NT2/D1 (cell line): Measurements from ENCODE around the gene NSMCE1.

Source experiments
- DNase-seq: peaks from one replicate; pipeline ENCODE4 v3.0.0-alpha.2; 2011; ENCODE audit warnings: low read depth, low spot score
- H3K27me3 ChIP-seq: 2 replicates; pipeline ENCODE4 v1.6.0; 2011; ENCODE audit warnings: mild to moderate bottlenecking; ENCODE audit not compliant: insufficient read length, insufficient read depth
- H3K36me3 ChIP-seq: 2 replicates; pipeline ENCODE4 v1.6.1; 2011; ENCODE audit warnings: mild to moderate bottlenecking, low read length, mixed read lengths; ENCODE audit not compliant: insufficient read depth, insufficient read length
- H3K4me1 ChIP-seq: 2 replicates; pipeline ENCODE4 v1.5.1; 2011; ENCODE audit not compliant: insufficient read depth, insufficient read length
- H3K4me3 ChIP-seq: 2 replicates; pipeline ENCODE4 v1.5.1; 2011; ENCODE audit warnings: low read depth; ENCODE audit not compliant: insufficient read length
- H3K9ac ChIP-seq: 2 replicates; pipeline ENCODE4 v1.6.0; 2011; ENCODE audit warnings: low read depth; ENCODE audit not compliant: insufficient read length
- H3K9me3 ChIP-seq: 2 replicates; pipeline ENCODE4 v1.5.1; 2011; ENCODE audit warnings: mild to moderate bottlenecking, low read length; ENCODE audit not compliant: insufficient read depth
- SUZ12 ChIP-seq: IDR thresholded peaks from 2 replicates; pipeline ENCODE4 v1.6.1; 2011; ENCODE audit not compliant: insufficient read length, insufficient read depth; ENCODE audit errors: extremely low read depth
- YY1 ChIP-seq: IDR thresholded peaks from 2 replicates; pipeline ENCODE4 v1.6.1; 2011; ENCODE audit not compliant: insufficient read length, insufficient read depth
- ZNF274 ChIP-seq: IDR thresholded peaks from 2 replicates; pipeline ENCODE4 v1.6.1; 2011; ENCODE audit warnings: mild to moderate bottlenecking, low read depth, low read length

Gene NSMCE1, protein sequence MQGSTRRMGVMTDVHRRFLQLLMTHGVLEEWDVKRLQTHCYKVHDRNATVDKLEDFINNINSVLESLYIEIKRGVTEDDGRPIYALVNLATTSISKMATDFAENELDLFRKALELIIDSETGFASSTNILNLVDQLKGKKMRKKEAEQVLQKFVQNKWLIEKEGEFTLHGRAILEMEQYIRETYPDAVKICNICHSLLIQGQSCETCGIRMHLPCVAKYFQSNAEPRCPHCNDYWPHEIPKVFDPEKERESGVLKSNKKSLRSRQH

DNA sequence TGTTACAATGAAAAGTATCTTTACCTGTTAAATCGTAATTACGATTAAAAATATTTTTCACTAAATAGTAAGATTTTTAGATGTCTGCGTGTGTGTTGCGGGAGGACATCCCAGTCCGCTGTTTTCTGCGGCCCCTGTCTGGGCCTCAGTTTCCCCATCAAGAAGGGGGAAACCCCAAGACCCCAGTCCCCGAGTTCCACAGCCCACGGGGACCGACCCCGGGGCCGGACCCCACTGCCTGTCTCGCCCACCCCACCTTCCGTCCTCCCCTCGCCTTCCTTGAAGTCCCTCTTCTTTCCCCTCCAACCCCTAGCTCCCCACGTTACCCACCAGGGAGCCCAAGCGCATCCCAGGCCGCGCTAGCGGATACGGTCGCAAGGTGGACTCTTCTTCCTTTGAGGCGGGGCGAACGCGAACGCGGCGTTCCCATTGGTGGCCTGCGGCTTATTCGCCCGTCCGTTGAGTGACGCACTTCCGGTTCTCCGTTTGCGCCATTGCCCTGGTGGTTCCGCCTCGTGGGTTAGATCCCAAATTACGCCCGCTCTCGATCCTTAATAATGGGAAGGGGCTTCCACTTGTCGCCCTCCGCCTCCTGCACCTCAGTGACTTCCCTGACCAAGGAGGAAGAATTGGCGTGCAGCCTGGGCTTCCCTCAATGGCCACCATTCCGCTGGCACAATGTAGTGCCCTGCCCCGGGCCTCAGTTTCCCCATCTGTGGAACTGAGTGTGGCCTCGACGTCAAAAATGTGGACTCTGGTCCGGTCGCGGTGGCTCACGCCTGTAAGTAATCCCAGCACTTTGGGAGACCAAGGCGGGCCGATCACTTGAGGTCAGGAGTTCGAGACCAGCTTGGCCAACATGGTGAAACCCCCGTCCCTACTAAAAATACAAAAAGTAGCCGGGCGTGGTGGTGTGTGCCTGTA lies at the start of gene NSMCE1:
NSMCE1 (minus strand) TSS at position 397 of the 924 bp plus-strand sequence. CDS start 11,202 bp downstream, outside the sequence.
- no peaks in the 10 kb centered on the region for H3K27me3 ChIP-seq
- H3K9ac ChIP-seq = peak within 1 kb of the TSS; percentile 97
- TF ChIP-seq ZNF274 = no peak
- peak; percentile 38 for TF ChIP-seq YY1
- H3K4me1 ChIP-seq = no peaks in the 10 kb centered on the region
- DNase-seq = peak; percentile 94
- H3K4me3 ChIP-seq = peak within 1 kb of the TSS; percentile 92
- no peaks in the 10 kb centered on the region for H3K36me3 ChIP-seq
- H3K9me3 ChIP-seq = no peaks in the 10 kb centered on the region

DNA sequence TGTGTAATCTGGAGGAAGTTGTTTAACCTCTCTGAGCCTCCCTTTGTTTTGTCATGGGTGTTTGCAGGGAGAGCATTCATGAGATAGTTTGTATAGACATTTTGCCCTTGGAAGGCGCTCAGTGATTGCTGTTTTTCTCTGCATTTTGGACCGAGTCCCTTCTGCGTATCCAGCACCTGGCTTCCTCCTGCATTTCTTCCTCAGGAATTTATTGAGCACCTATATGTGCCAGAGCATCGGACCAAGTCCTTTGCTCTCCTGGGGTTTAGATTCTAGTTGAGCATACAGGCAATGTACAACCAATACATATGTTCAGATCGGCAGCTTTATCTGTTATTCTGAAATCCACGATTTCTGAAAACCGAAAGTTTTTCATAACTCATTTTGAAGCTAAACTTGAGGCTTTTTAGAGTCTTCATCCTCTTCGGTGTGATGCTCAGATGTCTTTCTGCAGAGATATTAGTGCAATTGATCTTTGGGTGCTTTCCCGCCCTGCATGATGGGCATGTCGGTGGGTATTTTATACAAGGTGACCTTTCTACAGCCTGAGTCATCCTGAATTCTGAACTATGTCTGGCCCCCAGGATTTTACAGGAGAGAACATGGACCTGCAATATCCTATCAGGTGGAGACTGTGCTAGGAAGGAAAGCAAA lies 49.3 kb upstream of the NSMCE1 start:
- peaks cover 11% of the 10 kb centered on the region for H3K27me3 ChIP-seq
- H3K9me3 ChIP-seq = no peaks in the 10 kb centered on the region
- peaks cover 13% of the 10 kb centered on the region for H3K36me3 ChIP-seq
- H3K9ac ChIP-seq = no peak overlapping the region
- no peak overlapping the region for H3K4me3 ChIP-seq
- TF ChIP-seq YY1 (no peak), ZNF274 (no peak), SUZ12 (no peak)
- DNase-seq = no peak
- H3K4me1 ChIP-seq = peaks cover 16% of the 10 kb centered on the region

DNA sequence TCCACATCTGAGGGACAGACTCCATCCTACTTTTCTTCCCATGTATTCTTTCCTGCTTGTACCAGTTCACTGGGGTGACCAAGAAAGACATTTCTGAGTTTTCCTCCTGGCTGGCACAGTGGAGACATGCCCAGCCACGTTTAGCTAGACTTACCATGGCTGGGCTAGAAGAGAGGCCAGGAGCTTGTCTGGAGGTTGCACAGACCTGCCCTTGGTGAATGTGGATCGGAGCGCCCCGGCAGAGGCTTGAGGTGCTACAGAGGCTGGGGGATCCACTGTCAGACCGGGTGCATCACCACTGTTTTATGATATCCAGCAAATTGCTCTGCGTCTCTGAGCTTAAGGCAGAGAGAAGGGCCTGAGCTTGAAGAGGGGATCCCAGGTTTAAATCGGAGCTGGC lies 48.7 kb upstream of the NSMCE1 start:
- TF ChIP-seq YY1 (no peak), ZNF274 (no peak), SUZ12 (no peak)
- Histone ChIP-seq H3K4me3 (no peak overlapping the region), H3K4me1 (peaks cover 17% of the 10 kb centered on the region), H3K9ac (peak overlapping the region; percentile 17), H3K27me3 (peaks cover 11% of the 10 kb centered on the region), H3K36me3 (peaks cover 13% of the 10 kb centered on the region), H3K9me3 (no peaks in the 10 kb centered on the region)
- no peak for DNase-seq

DNA sequence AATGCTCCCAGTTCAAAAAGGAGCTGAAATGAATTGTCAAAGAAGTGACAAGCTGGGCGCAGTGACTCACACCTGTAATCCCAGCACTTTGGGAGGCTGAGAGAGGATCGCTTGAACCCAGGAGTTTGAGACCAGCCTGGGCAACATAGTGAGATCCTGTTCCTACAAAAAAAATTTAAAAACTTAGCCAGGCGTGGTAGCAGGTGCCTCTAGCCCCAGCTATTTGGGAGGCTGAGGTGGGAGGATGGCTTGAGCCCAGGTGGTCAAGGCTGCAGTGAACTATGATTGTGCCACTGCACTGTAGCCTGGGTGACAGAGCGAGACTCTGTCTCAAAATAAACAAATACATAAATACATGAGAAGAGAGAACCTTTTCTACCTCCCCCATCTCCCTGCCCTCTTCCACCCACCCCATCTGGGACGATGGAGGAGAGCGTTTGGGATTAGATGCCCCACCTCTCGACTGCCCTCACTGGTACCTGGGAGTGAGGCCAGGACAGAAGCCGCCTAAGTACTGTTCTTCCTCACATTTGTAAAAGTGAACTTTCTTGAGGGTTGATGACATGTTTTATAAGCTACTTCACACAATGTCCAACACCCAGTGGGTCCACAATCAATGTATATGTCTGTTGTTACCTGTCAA lies 47.6 kb upstream of the NSMCE1 start:
- TF ChIP-seq SUZ12 (no peak), ZNF274 (no peak), YY1 (no peak)
- DNase-seq = no peak
- Histone ChIP-seq H3K9me3 (no peaks in the 10 kb centered on the region), H3K36me3 (peaks cover 13% of the 10 kb centered on the region), H3K4me1 (peaks cover 17% of the 10 kb centered on the region), H3K27me3 (peaks cover 11% of the 10 kb centered on the region), H3K9ac (no peak overlapping the region), H3K4me3 (no peak overlapping the region)

DNA sequence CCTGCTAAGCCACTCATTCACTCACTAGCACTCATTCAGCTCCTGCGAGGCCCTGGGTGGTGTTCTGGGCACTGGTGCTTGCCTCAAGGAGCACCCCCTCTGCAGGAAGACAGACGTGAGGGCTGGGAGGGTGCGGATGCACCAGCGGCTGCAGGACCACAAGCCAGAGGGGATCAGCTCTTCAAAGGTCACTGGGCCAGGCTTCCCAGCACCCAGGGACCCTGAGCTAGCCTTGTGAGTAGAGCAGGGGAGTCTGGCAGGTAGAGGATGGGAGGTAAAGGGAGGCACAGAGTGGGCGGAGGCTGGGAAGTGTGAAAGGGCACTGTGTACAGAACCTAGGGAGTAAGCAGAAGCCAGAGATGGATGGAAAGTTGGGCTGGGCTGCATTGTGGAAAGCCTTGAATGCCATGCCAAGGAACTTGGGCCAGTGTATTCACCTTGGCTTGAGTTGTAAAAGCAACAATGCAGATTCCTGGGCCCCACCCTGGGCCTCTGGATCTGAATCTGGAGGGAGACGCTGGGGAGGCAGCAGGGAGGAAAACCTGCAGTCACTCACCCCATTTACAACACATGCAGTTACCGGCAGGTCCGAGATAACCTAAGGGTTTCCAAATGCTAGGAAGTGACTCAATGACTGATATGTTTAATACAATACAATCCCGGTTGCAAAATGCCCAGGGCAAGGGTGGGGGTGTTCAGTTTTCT lies 46.9 kb upstream of the NSMCE1 start:
- Histone ChIP-seq H3K9ac (no peak overlapping the region), H3K27me3 (peaks cover 11% of the 10 kb centered on the region), H3K9me3 (no peaks in the 10 kb centered on the region), H3K4me3 (no peak overlapping the region), H3K36me3 (peaks cover 13% of the 10 kb centered on the region), H3K4me1 (peaks cover 17% of the 10 kb centered on the region)
- no peak for TF ChIP-seq ZNF274
- no peak for TF ChIP-seq YY1
- no peak for TF ChIP-seq SUZ12
- no peak for DNase-seq

DNA sequence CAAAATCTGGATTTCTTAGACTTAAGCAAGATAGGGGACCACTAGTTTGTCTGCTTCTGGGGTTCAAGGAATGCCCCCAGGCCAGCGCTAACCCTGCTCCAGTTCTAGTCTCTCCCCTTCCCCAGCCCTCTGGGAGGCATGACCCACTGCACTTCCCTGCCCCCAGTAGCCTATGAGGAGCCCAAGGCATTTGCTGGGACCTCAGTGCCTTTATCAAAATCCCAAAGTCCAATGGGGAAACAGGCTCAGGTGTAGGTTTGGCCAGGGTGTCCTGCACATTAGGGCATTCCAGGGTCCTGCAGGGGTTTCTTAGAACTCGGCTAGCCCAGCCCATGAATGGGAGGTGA lies 46.4 kb upstream of the NSMCE1 start:
- no peak for TF ChIP-seq YY1
- TF ChIP-seq SUZ12 = no peak
- no peak for TF ChIP-seq ZNF274
- H3K9me3 ChIP-seq = no peaks in the 10 kb centered on the region
- H3K4me1 ChIP-seq = peaks cover 17% of the 10 kb centered on the region
- peaks cover 11% of the 10 kb centered on the region for H3K27me3 ChIP-seq
- no peak for DNase-seq
- peaks cover 13% of the 10 kb centered on the region for H3K36me3 ChIP-seq
- H3K9ac ChIP-seq = no peak overlapping the region
- H3K4me3 ChIP-seq = no peak overlapping the region
